GM13977 (cell line): ENCODE measurements around the gene GRK5.

ENCODE experiments used
- DNase-seq: peaks from one replicate; pipeline ENCODE4 v3.0.0; 2012; ENCODE audit warnings: low spot score
- CTCF ChIP-seq: IDR thresholded peaks from 2 replicates; pipeline ENCODE4 v1.5.1; 2012; ENCODE audit warnings: mild to moderate bottlenecking, control low read depth; ENCODE audit not compliant: insufficient read depth; ENCODE audit errors: extremely low read depth, missing control alignments
- in situ Hi-C: fragments of 300-500 bp; cut with MboI; formaldehyde crosslinking; loops from one replicate; pipeline ENCODE4 v1.12.0; 2022; ENCODE audit warnings: low sequenced_read_pairs, low pct_unique_long_range_greater_than_20kb, mixed read lengths, inconsistent platforms; ENCODE audit not compliant: unreplicated experiment

The GRK5 gene

GRCh38 chr10:119483001-119483400 is 275.6 kb downstream of the GRK5 start:
- in situ Hi-C loops: no loop called here
- DNase-seq: no peak
- TF ChIP-seq CTCF: no peak

GRCh38 chr10:119483839-119484238 is 276.5 kb downstream of the GRK5 start:
- in situ Hi-C loops: no loop called here
- no peak for DNase-seq
- no peak for TF ChIP-seq CTCF

GRCh38 chr10:119488675-119489074 is 281.3 kb downstream of the GRK5 start:
- in situ Hi-C loops: no loop called here
- TF ChIP-seq CTCF: no peak
- DNase-seq: no peak

GRCh38 chr10:119489991-119490326 is 282.6 kb downstream of the GRK5 start:
- no peak for TF ChIP-seq CTCF
- DNase-seq: no peak
- in situ Hi-C loops: no loop called here

GRCh38 chr10:119491966-119492757 is 284.8 kb downstream of the GRK5 start:
- no peak for DNase-seq
- TF ChIP-seq CTCF: no peak
- in situ Hi-C loops: no loop called here

- in situ Hi-C loops: no loop called here
- no peak for TF ChIP-seq CTCF
- DNase-seq: no peak
Measured at GRCh38 chr10:119493155-119493554, 285.8 kb downstream of the GRK5 start.
